Upper lobe of left lung (tissue), 6 donors: Measurements from ENCODE around the gene GPAT2. TPM values are rescaled to one million over a fixed set of nuclear protein-coding genes. Genes with fewer than 3 reads are reported as not detected.
"Not testable (repeated sequence)": the region's sequence is repeated elsewhere in the genome, so short reads cannot be mapped to it uniquely, and the experiment has no call there.

ENCODE experiments used
- ATAC-seq, 2 donors: fragments of 200-7000 bp; cut with Tn5 transposase; one replicate each; pipeline ENCODE4 v1.9.1; 2022; ENCODE audit warnings: mild to moderate bottlenecking in 2 of 2, moderate library complexity in 2 of 2; ENCODE audit not compliant: low FRiP score in 2 of 2
- DNase-seq, 2 donors: peaks; one replicate each; pipeline ENCODE4 v3.0.0-alpha.2; 2019 to 2020
- H3K27ac ChIP-seq, 4 donors: fragments of 200-600 bp; sonication (generic); one replicate each; pipeline ENCODE4 v1.5.1; 2016 to 2019
- H3K27me3 ChIP-seq, 4 donors: fragments of 200-600 bp; sonication (generic); one replicate each; pipeline ENCODE4 v1.5.1; 2017 to 2019
- H3K36me3 ChIP-seq, 4 donors: fragments of 200-600 bp; sonication (generic); one replicate each; pipeline ENCODE4 v1.5.1; 2016 to 2019
- H3K4me1 ChIP-seq, 4 donors: fragments of 200-600 bp; sonication (generic); one replicate each; pipeline ENCODE4 v1.5.1; 2018 to 2019
- H3K4me3 ChIP-seq, 4 donors: fragments of 200-600 bp; sonication (generic); one replicate each; pipeline ENCODE4 v1.5.1; 2017 to 2019; ENCODE audit warnings: mild to moderate bottlenecking in 2 of 4, moderate library complexity in 1 of 4
- H3K9me3 ChIP-seq, 4 donors: fragments of 200-600 bp; sonication (generic); one replicate each; pipeline ENCODE4 v1.5.1; 2018 to 2019
- EP300 ChIP-seq, 4 donors: sonication (generic); formaldehyde crosslinking; IDR thresholded peaks; one replicate each; pipeline ENCODE4 v1.5.1; 2017; ENCODE audit warnings: antibody characterized with exemption in 4 of 4, control low read depth in 2 of 4
- POLR2A ChIP-seq, 4 donors: fragments of 450-650 bp; IDR thresholded peaks; one replicate each; pipeline ENCODE4 v1.5.1; 2016 to 2017; ENCODE audit warnings: antibody characterized with exemption in 4 of 4, mild to moderate bottlenecking in 2 of 4
- POLR2AphosphoS5 ChIP-seq, 2 donors: sonication (generic); formaldehyde crosslinking; IDR thresholded peaks; one replicate each; pipeline ENCODE4 v1.5.1; 2017; ENCODE audit warnings: antibody characterized with exemption in 2 of 2
- WGBS, 2 donors: methylation state at CpG; one replicate each; pipeline ENCODE4 v1.1.5; 2017 to 2018; 5-methylcytosine and 5-hydroxymethylcytosine counted together
- total RNA-seq, 6 donors: library from RNA; depleted of rRNA in 4 of 6; stranded (reverse); fragments of >200 nt in 4 of 6; gene quantifications; one replicate each; pipeline versions ENCODE4 v1.1.0 to v1.2.1, GENCODE V29; 2016 to 2021
- TF ChIP-seq, protein P1 (sequence below), 6 experiments: fragments of 450-650 bp in 4 of 6; fragments of 200-600 bp in 2 of 6; sonication (generic) in 2 of 6; IDR thresholded peaks; one replicate each; pipeline ENCODE4 v1.5.1; 2016 to 2019; ENCODE audit warnings: antibody characterized with exemption in 6 of 6
- donor health status: DM: no; HTN: no; CAD: no; lungs with moderate emphysema.
- donor health status: DM: no; HTN: yes; CAD: no; lungs with severe emphysema.

The GPAT2 gene
- total RNA-seq, 6 donors from 2014 or later: 0.10 to 8.9 (median 3.5) TPM; not detected in 1

- peaks cover 0 to 14% (median 3%) of the 10 kb centered on the region in 4 donors for H3K9me3 ChIP-seq
- H3K36me3 ChIP-seq: no peaks in the 10 kb centered on the region
- no peak for DNase-seq
- no peak overlapping the region for H3K4me3 ChIP-seq
- ATAC-seq: no peak
- no peak for TF ChIP-seq POLR2AphosphoS5 (IDR thresholded peaks at IDR 0.05)
- no peak for TF ChIP-seq EP300 (IDR thresholded peaks at IDR 0.05)
- TF ChIP-seq POLR2A (IDR thresholded peaks at IDR 0.05): no peak
- TF ChIP-seq, protein P1, sequence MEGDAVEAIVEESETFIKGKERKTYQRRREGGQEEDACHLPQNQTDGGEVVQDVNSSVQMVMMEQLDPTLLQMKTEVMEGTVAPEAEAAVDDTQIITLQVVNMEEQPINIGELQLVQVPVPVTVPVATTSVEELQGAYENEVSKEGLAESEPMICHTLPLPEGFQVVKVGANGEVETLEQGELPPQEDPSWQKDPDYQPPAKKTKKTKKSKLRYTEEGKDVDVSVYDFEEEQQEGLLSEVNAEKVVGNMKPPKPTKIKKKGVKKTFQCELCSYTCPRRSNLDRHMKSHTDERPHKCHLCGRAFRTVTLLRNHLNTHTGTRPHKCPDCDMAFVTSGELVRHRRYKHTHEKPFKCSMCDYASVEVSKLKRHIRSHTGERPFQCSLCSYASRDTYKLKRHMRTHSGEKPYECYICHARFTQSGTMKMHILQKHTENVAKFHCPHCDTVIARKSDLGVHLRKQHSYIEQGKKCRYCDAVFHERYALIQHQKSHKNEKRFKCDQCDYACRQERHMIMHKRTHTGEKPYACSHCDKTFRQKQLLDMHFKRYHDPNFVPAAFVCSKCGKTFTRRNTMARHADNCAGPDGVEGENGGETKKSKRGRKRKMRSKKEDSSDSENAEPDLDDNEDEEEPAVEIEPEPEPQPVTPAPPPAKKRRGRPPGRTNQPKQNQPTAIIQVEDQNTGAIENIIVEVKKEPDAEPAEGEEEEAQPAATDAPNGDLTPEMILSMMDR (IDR thresholded peaks at IDR 0.05): no peak
- H3K27me3 ChIP-seq: no peaks in the 10 kb centered on the region
- no peak overlapping the region for H3K27ac ChIP-seq
- 87 to 97% methylated on average over 2 of the region's 2 CpGs for WGBS, 2 donors
- peaks cover 0 to 9% (median 0%) of the 10 kb centered on the region in 4 donors for H3K4me1 ChIP-seq
Measured at GRCh38 chr2:96081042-96081441, 46.3 kb upstream of the GPAT2 start.

DNA sequence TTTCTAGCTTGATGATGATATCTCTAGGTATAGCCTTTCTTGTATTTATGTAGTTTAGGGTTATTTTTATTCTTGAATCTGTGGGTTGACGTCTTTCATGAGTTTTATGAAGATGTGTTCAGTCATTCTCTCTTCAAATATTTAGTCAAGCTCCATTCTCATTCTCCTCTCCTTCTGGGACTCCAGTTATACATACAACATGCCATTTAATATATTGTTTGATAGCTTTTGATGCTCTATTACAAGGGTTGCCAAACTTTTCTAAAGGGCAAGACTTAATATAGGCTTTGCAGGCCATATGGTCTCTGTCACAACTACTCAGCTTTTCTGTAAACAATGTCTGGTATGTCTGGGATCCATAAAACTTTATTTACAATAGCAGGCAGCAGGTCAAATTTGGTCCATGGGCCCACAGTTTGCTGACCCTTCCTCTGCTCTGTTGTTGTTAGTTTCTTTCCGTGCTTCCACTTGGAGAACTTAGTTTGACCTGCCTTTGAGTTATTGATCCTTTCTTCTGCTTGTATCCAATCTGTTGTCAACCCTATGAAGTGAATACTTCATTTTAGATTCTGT is 40.6 kb upstream of the GPAT2 start:
- ATAC-seq (no peak), DNase-seq (no peak)
- Histone ChIP-seq H3K36me3 (no peaks in the 10 kb centered on the region), H3K27ac (no peak overlapping the region), H3K27me3 (no peaks in the 10 kb centered on the region), H3K4me1 (no peaks in the 10 kb centered on the region), H3K9me3 (peaks cover 0 to 15% (median 3%) of the 10 kb centered on the region in 4 donors), H3K4me3 (no peak overlapping the region)
- TF ChIP-seq POLR2A (IDR thresholded peaks at IDR 0.05): no peak
- TF ChIP-seq POLR2AphosphoS5 (IDR thresholded peaks at IDR 0.05): no peak
- TF ChIP-seq, protein P1 (IDR thresholded peaks at IDR 0.05): no peak
- TF ChIP-seq EP300 (IDR thresholded peaks at IDR 0.05): no peak
- 67 to 69% methylated on average over 2 of the region's 2 CpGs for WGBS, 2 donors

DNA sequence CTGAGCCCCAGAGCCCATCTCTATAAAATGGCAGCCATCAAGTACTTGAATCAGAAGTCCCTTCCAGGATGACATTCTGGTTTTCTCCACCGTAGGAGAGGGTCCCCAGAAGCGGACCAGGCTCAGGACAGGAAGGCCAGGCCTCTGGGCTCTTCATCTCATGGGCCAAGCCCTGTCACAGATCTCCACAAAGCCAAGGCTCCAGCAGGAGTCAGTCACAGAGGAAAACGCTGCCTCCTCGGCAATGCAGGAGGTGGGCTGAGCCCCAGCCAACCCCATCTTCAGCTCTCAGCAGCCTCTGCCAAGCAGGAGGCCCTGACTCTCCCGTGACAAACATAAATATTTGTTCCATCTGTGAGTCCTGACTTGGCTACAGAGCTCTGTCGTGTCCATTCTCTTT is 39.4 kb upstream of the GPAT2 start:
- no peaks in the 10 kb centered on the region for H3K4me1 ChIP-seq
- no peak for TF ChIP-seq EP300 (IDR thresholded peaks at IDR 0.05)
- TF ChIP-seq POLR2AphosphoS5 (IDR thresholded peaks at IDR 0.05): no peak
- TF ChIP-seq, protein P1 (IDR thresholded peaks at IDR 0.05): no peak
- no peak for TF ChIP-seq POLR2A (IDR thresholded peaks at IDR 0.05)
- no peak overlapping the region for H3K4me3 ChIP-seq
- no peak for DNase-seq
- H3K9me3 ChIP-seq: peaks cover 0 to 15% (median 3%) of the 10 kb centered on the region in 4 donors
- no peak overlapping the region for H3K27ac ChIP-seq
- no peaks in the 10 kb centered on the region for H3K36me3 ChIP-seq
- no peaks in the 10 kb centered on the region for H3K27me3 ChIP-seq
- no peak for ATAC-seq
- WGBS, 2 donors: 40 to 70% methylated on average over 6 of the region's 6 CpGs

DNA sequence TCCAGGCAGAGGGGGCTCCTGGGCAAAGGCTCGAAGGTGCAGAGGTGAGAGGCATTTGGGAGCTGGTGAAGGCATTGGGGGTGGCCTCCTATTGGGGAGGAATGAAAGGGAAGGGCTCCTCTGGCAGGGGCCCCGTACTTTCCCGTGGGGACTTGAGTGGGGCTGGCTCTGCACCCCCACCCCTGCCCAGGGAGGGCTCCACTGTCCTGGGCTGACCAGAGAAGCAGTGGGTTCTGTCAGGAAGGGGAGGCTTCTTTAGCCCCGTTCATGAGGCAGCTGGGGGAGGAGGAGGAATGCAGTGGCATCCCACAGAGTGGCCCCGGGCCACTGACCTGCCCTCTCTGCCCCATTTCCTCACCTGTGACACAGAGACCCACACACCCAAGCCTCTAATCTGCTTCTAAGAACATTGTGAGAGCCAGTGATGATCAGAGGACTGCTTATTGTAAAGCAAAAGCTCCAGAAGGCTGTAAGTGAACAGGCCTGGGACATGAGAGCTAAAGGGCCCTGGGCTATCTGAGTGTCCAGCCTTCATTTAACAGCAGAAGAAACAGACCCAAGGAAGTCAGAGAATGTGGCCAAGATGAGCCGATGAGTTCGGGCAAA is 38.6 kb upstream of the GPAT2 start:
- H3K9me3 ChIP-seq: peaks cover 0 to 15% (median 3%) of the 10 kb centered on the region in 4 donors
- no peak overlapping the region for H3K4me3 ChIP-seq
- DNase-seq (no peak), ATAC-seq (no peak)
- no peaks in the 10 kb centered on the region for H3K27me3 ChIP-seq
- H3K4me1 ChIP-seq: no peaks in the 10 kb centered on the region
- whole genome bisulfite sequencing, 2 donors: 75% methylated on average over 6 to 7 of the region's 7 CpGs
- no peak overlapping the region for H3K27ac ChIP-seq
- TF ChIP-seq EP300 (IDR thresholded peaks at IDR 0.05): no peak
- TF ChIP-seq POLR2A (IDR thresholded peaks at IDR 0.05): no peak
- TF ChIP-seq, protein P1 (IDR thresholded peaks at IDR 0.05): no peak
- no peak for TF ChIP-seq POLR2AphosphoS5 (IDR thresholded peaks at IDR 0.05)
- H3K36me3 ChIP-seq: no peaks in the 10 kb centered on the region

DNA sequence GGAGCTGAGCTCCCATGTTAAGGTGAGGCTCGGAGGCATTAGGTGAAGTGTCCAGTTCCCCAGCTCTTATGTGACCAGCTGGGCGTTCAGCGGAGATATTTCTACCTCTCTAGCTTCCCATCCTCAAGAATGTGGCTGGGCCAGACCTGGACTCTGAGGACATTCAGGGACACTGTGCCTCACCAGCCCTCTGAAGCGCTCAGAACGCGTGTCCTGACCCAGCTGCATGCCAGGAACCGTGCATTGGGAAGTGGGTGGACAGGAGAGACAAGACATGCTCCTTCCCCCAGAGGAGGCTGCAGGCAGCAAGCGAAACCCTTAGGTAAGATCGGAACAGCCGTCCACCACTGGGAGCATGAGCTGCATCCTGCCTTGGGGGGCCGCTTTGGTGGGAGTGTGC is 38.0 kb upstream of the GPAT2 start:
- peaks cover 0 to 15% (median 3%) of the 10 kb centered on the region in 4 donors for H3K9me3 ChIP-seq
- 68 to 80% methylated on average over 10 to 11 of the region's 11 CpGs for WGBS, 2 donors
- TF ChIP-seq, protein P1 (IDR thresholded peaks at IDR 0.05): no peak
- TF ChIP-seq EP300 (IDR thresholded peaks at IDR 0.05): no peak
- no peak for TF ChIP-seq POLR2A (IDR thresholded peaks at IDR 0.05)
- no peak for TF ChIP-seq POLR2AphosphoS5 (IDR thresholded peaks at IDR 0.05)
- ATAC-seq: peak in 1 of 2 donors; percentile 50
- DNase-seq: no peak
- no peak overlapping the region for H3K27ac ChIP-seq
- no peaks in the 10 kb centered on the region for H3K4me1 ChIP-seq
- H3K27me3 ChIP-seq: no peaks in the 10 kb centered on the region
- no peak overlapping the region for H3K4me3 ChIP-seq
- no peaks in the 10 kb centered on the region for H3K36me3 ChIP-seq

- WGBS, 2 donors: 70 to 80% methylated on average over 6 to 8 of the region's 8 CpGs
- not testable (repeated sequence) for H3K27ac ChIP-seq, ATAC-seq, H3K4me1 ChIP-seq, DNase-seq, H3K4me3 ChIP-seq, H3K36me3 ChIP-seq, H3K27me3 ChIP-seq
- H3K9me3 ChIP-seq: peaks cover 0 to 11% (median under 1%) of the 10 kb centered on the region in 4 donors
Measured at GRCh38 chr2:96071977-96072491, 37.3 kb upstream of the GPAT2 start.
